H9 (cell line): Measurements from ENCODE around the gene YJU2. TPM values are rescaled to one million over a fixed set of nuclear protein-coding genes. Genes with fewer than 3 reads are reported as not detected.

Experiments used
- DNase-seq: peaks from one replicate; pipeline ENCODE4 v3.0.0-alpha.2; 2017
- H2AFZ ChIP-seq: one replicate; pipeline ENCODE4 v1.6.1; 2013; ENCODE audit warnings: mild to moderate bottlenecking, low read length, control low read depth, moderate library complexity
- H2AK5ac ChIP-seq: 2 replicates; pipeline ENCODE4 v1.6.1; 2013; ENCODE audit warnings: low read length, control low read depth, mixed read lengths; ENCODE audit not compliant: insufficient read length
- H2BK120ac ChIP-seq: one replicate; pipeline ENCODE4 v1.6.1; 2013; ENCODE audit warnings: low read depth, mild to moderate bottlenecking, low read length, control low read depth, inconsistent platforms; ENCODE audit not compliant: poor library complexity, severe bottlenecking
- H2BK12ac ChIP-seq: 2 replicates; pipeline ENCODE4 v1.6.1; 2013; ENCODE audit warnings: low read length, control low read depth, mixed read lengths, low read depth; ENCODE audit not compliant: insufficient read length
- H2BK15ac ChIP-seq: 2 replicates; pipeline ENCODE4 v1.6.1; 2013; ENCODE audit warnings: low read depth, low read length, control low read depth
- H2BK20ac ChIP-seq: one replicate; pipeline ENCODE4 v1.6.1; 2013; ENCODE audit warnings: low read depth, mild to moderate bottlenecking, low read length, control low read depth, inconsistent platforms; ENCODE audit not compliant: poor library complexity, severe bottlenecking
- H2BK5ac ChIP-seq: 2 replicates; pipeline ENCODE4 v1.6.1; 2013; ENCODE audit warnings: low read length, control low read depth, mixed read lengths; ENCODE audit not compliant: insufficient read length
- H3K14ac ChIP-seq: 2 replicates; pipeline ENCODE4 v1.6.1; 2013; ENCODE audit warnings: low read length, control low read depth; ENCODE audit not compliant: insufficient read depth
- H3K18ac ChIP-seq: 2 replicates; pipeline ENCODE4 v1.6.1; 2013; ENCODE audit warnings: low read depth, mild to moderate bottlenecking, mixed read lengths, low read length, control low read depth; ENCODE audit not compliant: insufficient read length
- H3K23ac ChIP-seq: 2 replicates; pipeline ENCODE4 v1.6.1; 2013; ENCODE audit warnings: low read length, control low read depth, mixed read lengths, low read depth; ENCODE audit not compliant: insufficient read length
- H3K23me2 ChIP-seq: 2 replicates; pipeline ENCODE4 v1.6.1; 2013; ENCODE audit warnings: low read depth, mild to moderate bottlenecking, mixed read lengths, low read length, control low read depth; ENCODE audit not compliant: insufficient read length, poor library complexity, severe bottlenecking
- H3K27ac ChIP-seq: 2 replicates; pipeline ENCODE4 v1.5.1; 2013; ENCODE audit warnings: low read length, control low read depth, mixed read lengths, low read depth; ENCODE audit not compliant: insufficient read length
- H3K27me3 ChIP-seq: 2 replicates; pipeline ENCODE4 v1.6.1; 2013; ENCODE audit warnings: low read length, control low read depth, inconsistent platforms; ENCODE audit not compliant: insufficient read depth
- H3K4ac ChIP-seq: 2 replicates; pipeline ENCODE4 v1.6.1; 2013; ENCODE audit warnings: low read depth, mild to moderate bottlenecking, control low read depth, inconsistent platforms, low read length, moderate library complexity
- H3K4me1 ChIP-seq: 2 replicates; pipeline ENCODE4 v1.6.1; 2013; ENCODE audit warnings: low read length, control low read depth, inconsistent platforms; ENCODE audit not compliant: insufficient read depth
- H3K4me2 ChIP-seq: 2 replicates; pipeline ENCODE4 v1.6.1; 2013; ENCODE audit warnings: low read length, control low read depth, mixed read lengths; ENCODE audit not compliant: insufficient read length, insufficient read depth
- H3K56ac ChIP-seq: 2 replicates; pipeline ENCODE4 v1.6.1; 2013; ENCODE audit warnings: low read depth, mild to moderate bottlenecking, mixed read lengths, low read length, control low read depth; ENCODE audit not compliant: insufficient read length
- H3K79me1 ChIP-seq: 2 replicates; pipeline ENCODE4 v1.6.1; 2013; ENCODE audit warnings: low read depth, mild to moderate bottlenecking, moderate library complexity, low read length, control low read depth, inconsistent platforms; ENCODE audit not compliant: insufficient read depth, poor library complexity, severe bottlenecking
- H3K79me2 ChIP-seq: 2 replicates; pipeline ENCODE4 v1.6.1; 2013; ENCODE audit warnings: low read length, control low read depth, inconsistent platforms; ENCODE audit not compliant: insufficient read depth
- H3K9ac ChIP-seq: 2 replicates; pipeline ENCODE4 v1.6.1; 2013; ENCODE audit warnings: low read length, control low read depth, mixed read lengths; ENCODE audit not compliant: insufficient read length; ENCODE audit errors: extremely low read depth
- H3K9me3 ChIP-seq: one replicate; pipeline ENCODE4 v1.6.1; 2013; ENCODE audit warnings: low read depth, low read length, inconsistent platforms; ENCODE audit not compliant: control insufficient read depth
- H3T11ph ChIP-seq: one replicate; pipeline ENCODE4 v1.6.1; 2013; ENCODE audit warnings: mild to moderate bottlenecking, low read length, control low read depth, inconsistent platforms
- H4K20me1 ChIP-seq: one replicate; pipeline ENCODE4 v1.6.1; 2013; ENCODE audit not compliant: control insufficient read depth, insufficient read length, insufficient read depth
- H4K5ac ChIP-seq: 2 replicates; pipeline ENCODE4 v1.6.1; 2013; ENCODE audit warnings: low read depth, mild to moderate bottlenecking, mixed read lengths, low read length, control low read depth; ENCODE audit not compliant: insufficient read length
- H4K8ac ChIP-seq: replicated peaks from 2 replicates; pipeline ENCODE4 v1.6.1; 2013; ENCODE audit warnings: low read length, control low read depth, mixed read lengths, low read depth; ENCODE audit not compliant: insufficient read length
- H4K91ac ChIP-seq: 2 replicates; pipeline ENCODE4 v1.6.1; 2013; ENCODE audit warnings: low read depth, mild to moderate bottlenecking, moderate library complexity, mixed read lengths, low read length, control low read depth; ENCODE audit not compliant: insufficient read length
- H3K27ac Mint-ChIP-seq, 3 experiments: 2 replicates in 2 of 3; 3 replicates in 1 of 3; pipeline ENCODE4 v1.8.0; 2020 to 2021; ENCODE audit warnings: mixed read lengths in 3 of 3, mild to moderate bottlenecking in 1 of 3, moderate library complexity in 1 of 3
- H3K27me3 Mint-ChIP-seq: 2 replicates; pipeline ENCODE4 v1.8.0; 2021; ENCODE audit warnings: low read depth, mild to moderate bottlenecking, moderate library complexity, mixed read lengths
- H3K36me3 Mint-ChIP-seq, 3 experiments: 2 replicates in 2 of 3; 3 replicates in 1 of 3; pipeline ENCODE4 v1.8.0; 2020 to 2021; ENCODE audit warnings: low read depth in 3 of 3, mixed read lengths in 3 of 3; ENCODE audit not compliant: insufficient read depth in 1 of 3
- H3K4me1 Mint-ChIP-seq, 2 experiments: 2 replicates each; pipeline ENCODE4 v1.8.0; 2020; ENCODE audit warnings: mixed read lengths in 2 of 2
- H3K4me3 Mint-ChIP-seq, 2 experiments: 2 replicates in 1 of 2; 3 replicates in 1 of 2; pipeline ENCODE4 v1.8.0; 2020 to 2021; ENCODE audit warnings: mild to moderate bottlenecking in 2 of 2, mixed read lengths in 2 of 2, moderate library complexity in 1 of 2
- H3K9me3 Mint-ChIP-seq, 2 experiments: 2 replicates in 1 of 2; 3 replicates in 1 of 2; pipeline ENCODE4 v1.8.0; 2020; ENCODE audit warnings: mild to moderate bottlenecking in 2 of 2, mixed read lengths in 2 of 2, moderate library complexity in 1 of 2
- WGBS: extraction: QIAGEN DNeasy Blood & Tissue Kit; methylation state at CpG from one replicate; pipeline ENCODE4 v1.1.7; 2013; ENCODE audit warnings: missing lambda C conversion rate, low lambda C conversion rate, mixed read lengths; ENCODE audit not compliant: insufficient read length; ENCODE audit errors: extremely low coverage; 5-methylcytosine and 5-hydroxymethylcytosine counted together
- total RNA-seq: library from RNA; stranded (reverse); gene quantifications from 2 replicates; pipeline ENCODE4 v1.2.1, GENCODE V29; 2021
- TF ChIP-seq, protein P1 (sequence below): fragments of 200-600 bp; sonication (generic); conservative IDR thresholded peaks from 3 replicates; pipeline ENCODE4 v1.8.0; 2021; ENCODE audit warnings: antibody characterized with exemption, mild to moderate bottlenecking

The YJU2 gene
- total RNA-seq, 1 experiment from 2014 or later: 31.0 TPM

DNA sequence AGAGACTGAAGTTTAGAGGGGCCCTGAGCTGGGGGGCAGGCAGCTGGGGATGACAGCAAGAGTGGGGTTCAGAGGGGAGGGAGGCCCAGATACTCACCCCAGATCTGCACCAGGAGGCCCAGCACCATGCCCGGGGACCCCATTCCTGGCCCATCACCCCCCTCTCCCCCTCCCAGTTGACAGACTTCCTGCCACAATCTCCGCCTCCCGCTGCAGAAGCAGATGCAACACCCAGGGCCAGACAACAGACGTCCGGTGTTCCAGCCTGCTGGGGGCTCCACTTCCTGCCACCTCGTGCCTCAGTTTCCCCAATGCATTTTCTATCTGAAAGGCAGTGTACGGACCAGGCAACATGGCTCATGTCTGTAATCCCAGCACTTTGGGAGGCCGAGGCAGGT lies 55.4 kb downstream of the YJU2 start, which contains the start of gene TMIGD2:
Gene TMIGD2 (minus strand): TSS at position 147 of the 398 bp plus-strand sequence. CDS start 4 bp downstream, at position 143.
- H3K14ac ChIP-seq: no peak within 1 kb of the TSS
- H4K5ac ChIP-seq: no peak within 1 kb of the TSS
- H2BK20ac ChIP-seq: no peak within 1 kb of the TSS
- no peak within 1 kb of the TSS for H3K4ac ChIP-seq
- WGBS: no CpG with 5 or more reads among the region's 8 CpGs
- no peaks in the 10 kb centered on the region for H3K79me2 ChIP-seq
- Mint-ChIP-seq H3K27me3 (peaks cover 13% of the 10 kb centered on the region), H3K4me3 (peak within 1 kb of the TSS in 1 of 2 experiments; percentile 16; a peak in 1 of 5 replicates), H3K36me3 (peaks cover 10 to 17% (median 10%) of the 10 kb centered on the region in 3 experiments; a peak in 6 of 7 replicates), H3K27ac (peak within 1 kb of the TSS in 2 of 3 experiments; percentile 65 to 72; a peak in 3 of 7 replicates), H3K4me1 (peaks cover 10 to 20% of the 10 kb centered on the region in 2 experiments), H3K9me3 (no peaks in the 10 kb centered on the region; a peak in 2 of 5 replicates)
- no peak within 1 kb of the TSS for H3K27ac ChIP-seq
- no peaks in the 10 kb centered on the region for H3K23me2 ChIP-seq
- no peaks in the 10 kb centered on the region for H3K27me3 ChIP-seq
- TF ChIP-seq, protein P1, sequence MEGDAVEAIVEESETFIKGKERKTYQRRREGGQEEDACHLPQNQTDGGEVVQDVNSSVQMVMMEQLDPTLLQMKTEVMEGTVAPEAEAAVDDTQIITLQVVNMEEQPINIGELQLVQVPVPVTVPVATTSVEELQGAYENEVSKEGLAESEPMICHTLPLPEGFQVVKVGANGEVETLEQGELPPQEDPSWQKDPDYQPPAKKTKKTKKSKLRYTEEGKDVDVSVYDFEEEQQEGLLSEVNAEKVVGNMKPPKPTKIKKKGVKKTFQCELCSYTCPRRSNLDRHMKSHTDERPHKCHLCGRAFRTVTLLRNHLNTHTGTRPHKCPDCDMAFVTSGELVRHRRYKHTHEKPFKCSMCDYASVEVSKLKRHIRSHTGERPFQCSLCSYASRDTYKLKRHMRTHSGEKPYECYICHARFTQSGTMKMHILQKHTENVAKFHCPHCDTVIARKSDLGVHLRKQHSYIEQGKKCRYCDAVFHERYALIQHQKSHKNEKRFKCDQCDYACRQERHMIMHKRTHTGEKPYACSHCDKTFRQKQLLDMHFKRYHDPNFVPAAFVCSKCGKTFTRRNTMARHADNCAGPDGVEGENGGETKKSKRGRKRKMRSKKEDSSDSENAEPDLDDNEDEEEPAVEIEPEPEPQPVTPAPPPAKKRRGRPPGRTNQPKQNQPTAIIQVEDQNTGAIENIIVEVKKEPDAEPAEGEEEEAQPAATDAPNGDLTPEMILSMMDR: no peak
- H4K91ac ChIP-seq: no peak within 1 kb of the TSS
- no peak within 1 kb of the TSS for H4K8ac ChIP-seq
- DNase-seq: no peak
- H2BK12ac ChIP-seq: no peak within 1 kb of the TSS
- H3T11ph ChIP-seq: no peak within 1 kb of the TSS
- H2AK5ac ChIP-seq: no peak within 1 kb of the TSS
- no peak within 1 kb of the TSS for H2BK5ac ChIP-seq
- H2AFZ ChIP-seq: peak within 1 kb of the TSS; percentile 3
- H3K9ac ChIP-seq: no peak within 1 kb of the TSS
- no peaks in the 10 kb centered on the region for H4K20me1 ChIP-seq
- no peak within 1 kb of the TSS for H3K56ac ChIP-seq
- H3K4me2 ChIP-seq: no peak within 1 kb of the TSS
- H2BK120ac ChIP-seq: no peak within 1 kb of the TSS
- H3K79me1 ChIP-seq: no peaks in the 10 kb centered on the region
- H2BK15ac ChIP-seq: no peak within 1 kb of the TSS
- H3K4me1 ChIP-seq: no peaks in the 10 kb centered on the region
- no peak within 1 kb of the TSS for H3K18ac ChIP-seq
- H3K23ac ChIP-seq: no peak within 1 kb of the TSS
- H3K9me3 ChIP-seq: no peaks in the 10 kb centered on the region
